Colonic mucosa (tissue), 4 donors: Measurements from ENCODE around the gene GAB2. TPM values are rescaled to one million over a fixed set of nuclear protein-coding genes. Genes with fewer than 3 reads are reported as not detected.
A peak's percentile ranks its signal among the peaks of the same experiment; 100 is the strongest.

Experiments used
- DNase-seq: peaks from one replicate; pipeline ENCODE4 v3.0.0-alpha.2; 2020
- H3K27ac ChIP-seq: fragments of 200-600 bp; one replicate; pipeline ENCODE4 v1.8.0; 2021
- H3K27me3 ChIP-seq: fragments of 200-600 bp; one replicate; pipeline ENCODE4 v1.8.0; 2021
- H3K36me3 ChIP-seq: fragments of 200-600 bp; one replicate; pipeline ENCODE4 v1.8.0; 2021
- H3K4me1 ChIP-seq: fragments of 200-600 bp; one replicate; pipeline ENCODE4 v1.8.0; 2021; ENCODE audit warnings: mild to moderate bottlenecking
- H3K4me3 ChIP-seq: fragments of 200-600 bp; one replicate; pipeline ENCODE4 v1.8.0; 2021
- H3K9ac ChIP-seq, 2 donors: one replicate each; pipeline ENCODE4 v1.7.0; 2013; ENCODE audit warnings: control low read depth in 2 of 2, low read depth in 2 of 2, low read length in 2 of 2
- H3K9me3 ChIP-seq: fragments of 200-600 bp; one replicate; pipeline ENCODE4 v1.8.0; 2021
- CTCF ChIP-seq: fragments of 200-600 bp; IDR thresholded peaks from one replicate; pipeline ENCODE4 v1.8.0; 2022; ENCODE audit warnings: antibody characterized with exemption, mild to moderate bottlenecking
- intact Hi-C: fragments of 100-400 bp; cut with DNase I; formaldehyde crosslinking; loops from one replicate; pipeline ENCODE4 v1.14.1; 2022
- total RNA-seq, 2 donors: library from RNA; stranded (reverse); fragmentation: NEBNext Ultra II Directional in 1 of 2; extraction: Animal tissue kit (Norgen Biotek cat#: 25700) in 1 of 2; gene quantifications; one replicate each; pipeline ENCODE4 v1.2.1, GENCODE V29; 2021
- donor health status: healthy.
- donor health status: DM: no; HTN: no; CAD: no.
- donor health status: DM: no; HTN: no; CAD: no.

The GAB2 gene
- total RNA-seq, 2 donors from 2014 or later = 20.0 to 21.1 TPM

DNA sequence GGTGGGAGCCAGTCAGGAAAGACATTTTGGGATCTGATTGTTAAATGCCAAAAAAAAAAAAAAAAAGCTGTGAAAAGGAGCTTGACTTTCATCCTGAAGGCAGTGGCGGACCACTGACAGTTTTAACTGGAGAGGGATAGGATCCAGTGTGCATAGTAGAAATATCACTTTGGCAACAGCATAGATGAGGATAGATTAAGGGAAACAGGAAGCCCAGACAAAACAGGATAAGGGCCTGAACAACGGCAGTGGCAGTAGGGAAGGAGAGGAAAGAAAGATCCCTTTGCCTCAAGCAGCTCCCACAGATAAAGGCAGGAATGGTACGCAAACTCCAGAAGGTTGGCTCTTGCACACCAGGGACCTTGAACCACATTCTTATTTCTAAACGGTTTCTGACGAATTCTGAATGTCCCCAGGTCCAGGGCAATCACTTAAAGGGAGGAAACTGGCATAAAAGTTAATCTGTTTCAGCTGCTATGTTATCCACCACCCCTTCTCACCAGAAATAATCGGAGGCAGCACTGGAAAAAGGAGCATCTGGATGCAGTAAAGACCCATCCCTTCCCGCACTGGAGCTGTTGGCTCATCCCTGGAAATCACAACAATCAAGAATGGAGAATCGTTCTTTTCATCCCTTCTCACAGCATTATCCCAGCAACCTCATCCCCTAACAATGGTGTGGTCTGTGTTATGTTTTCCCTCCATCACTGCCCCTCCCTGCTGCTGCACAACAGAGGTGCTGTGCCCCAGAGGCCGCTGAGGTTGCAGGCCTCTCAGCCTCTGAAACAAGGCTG, 99.1 kb downstream of the GAB2 start:
- no peak for DNase-seq
- H3K36me3 ChIP-seq = no peaks in the 10 kb centered on the region
- no peak for TF ChIP-seq CTCF
- intact Hi-C loops = no loop called here
- H3K4me3 ChIP-seq = no peak overlapping the region
- no peaks in the 10 kb centered on the region for H3K9me3 ChIP-seq
- no peak overlapping the region for H3K9ac ChIP-seq
- no peak overlapping the region for H3K27ac ChIP-seq
- peaks cover 4% of the 10 kb centered on the region for H3K4me1 ChIP-seq
- H3K27me3 ChIP-seq = no peaks in the 10 kb centered on the region

DNA sequence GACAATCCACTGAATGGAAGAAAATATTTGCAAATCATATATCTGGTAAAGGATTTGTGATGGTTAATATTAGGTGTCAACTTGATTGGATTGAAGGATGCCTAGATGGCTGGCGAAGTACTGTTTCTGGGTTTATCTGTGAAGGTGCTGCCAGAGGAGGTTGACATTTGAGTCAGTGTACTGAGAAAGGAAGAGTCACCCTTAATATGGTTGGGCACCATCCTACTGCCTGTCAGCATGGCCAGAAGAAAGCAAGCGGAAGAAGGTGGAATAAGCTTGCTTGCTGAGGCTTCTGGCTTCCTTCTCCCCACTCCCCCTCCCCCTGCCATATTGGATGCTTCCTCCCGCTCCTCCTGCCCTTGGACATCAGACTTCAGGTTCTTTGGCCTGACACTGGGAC, 101.9 kb downstream of the GAB2 start:
- no peaks in the 10 kb centered on the region for H3K36me3 ChIP-seq
- peaks cover 4% of the 10 kb centered on the region for H3K4me1 ChIP-seq
- TF ChIP-seq CTCF = no peak
- intact Hi-C loops = no loop called here
- no peaks in the 10 kb centered on the region for H3K27me3 ChIP-seq
- no peak overlapping the region for H3K9ac ChIP-seq
- no peaks in the 10 kb centered on the region for H3K9me3 ChIP-seq
- no peak overlapping the region for H3K27ac ChIP-seq
- no peak for DNase-seq
- no peak overlapping the region for H3K4me3 ChIP-seq

DNA sequence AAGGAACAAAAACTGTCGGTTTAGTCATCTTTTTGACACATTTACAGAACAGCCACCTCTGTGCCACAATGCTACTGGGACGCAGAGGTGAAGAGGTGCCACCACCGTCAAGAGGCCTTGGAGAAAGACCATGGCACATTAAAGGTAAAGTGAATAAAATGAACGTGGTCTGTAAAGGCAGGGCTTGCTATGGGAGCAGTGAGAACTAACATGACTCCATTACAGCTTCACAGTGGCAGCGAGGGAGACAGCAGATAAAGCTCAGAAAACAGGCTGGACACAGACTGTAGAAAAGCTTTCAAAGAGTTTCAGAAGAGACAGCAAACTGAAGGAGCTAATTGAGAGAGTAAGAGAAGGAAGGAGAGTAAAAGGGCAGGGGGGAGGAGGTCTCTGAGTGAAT, 102.9 kb downstream of the GAB2 start:
- H3K9me3 ChIP-seq = no peaks in the 10 kb centered on the region
- no peak for TF ChIP-seq CTCF
- intact Hi-C loops = no loop called here
- H3K9ac ChIP-seq = no peak overlapping the region
- peaks cover 3% of the 10 kb centered on the region for H3K4me1 ChIP-seq
- H3K27ac ChIP-seq = no peak overlapping the region
- no peaks in the 10 kb centered on the region for H3K36me3 ChIP-seq
- H3K4me3 ChIP-seq = no peak overlapping the region
- DNase-seq = no peak
- H3K27me3 ChIP-seq = no peaks in the 10 kb centered on the region

- no peaks in the 10 kb centered on the region for H3K36me3 ChIP-seq
- no peaks in the 10 kb centered on the region for H3K27me3 ChIP-seq
- peak; percentile 33 for DNase-seq
- H3K27ac ChIP-seq = peak overlapping the region; percentile 9
- no peaks in the 10 kb centered on the region for H3K9me3 ChIP-seq
- intact Hi-C loops = no loop called here
- no peaks in the 10 kb centered on the region for H3K4me1 ChIP-seq
- no peak overlapping the region for H3K4me3 ChIP-seq
- no peak overlapping the region for H3K9ac ChIP-seq
- no peak for TF ChIP-seq CTCF
Measured at GRCh38 chr11:78313898-78314297, 103.7 kb downstream of the GAB2 start.

DNA sequence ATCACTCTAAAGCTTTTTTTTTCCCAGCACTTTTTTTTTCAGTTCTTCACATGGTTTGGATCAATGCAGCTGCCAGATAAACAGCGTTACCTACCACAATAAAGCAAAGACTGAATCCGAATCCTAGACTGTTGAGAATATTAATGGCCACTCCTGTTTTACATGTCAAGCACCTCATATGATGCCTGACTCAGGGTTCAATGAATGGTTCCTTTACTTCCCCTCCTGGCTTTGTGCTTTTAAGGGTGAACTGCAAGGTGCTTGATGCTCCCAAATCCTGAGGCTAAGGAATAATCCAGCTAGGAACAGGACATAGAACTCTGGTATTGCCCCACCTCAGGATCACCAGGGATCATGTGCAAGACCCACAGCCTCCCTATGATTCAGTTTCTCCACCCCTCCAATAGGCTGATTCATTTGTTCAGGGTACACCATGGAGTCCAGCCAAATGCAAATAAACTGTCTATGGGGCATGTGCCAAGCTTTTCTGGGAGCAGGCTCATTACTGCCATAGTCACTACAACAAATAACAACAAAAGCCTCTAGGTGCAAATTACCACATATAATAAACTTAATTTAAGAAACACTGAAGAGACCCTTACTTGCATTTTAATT, 104.3 kb downstream of the GAB2 start:
- no peaks in the 10 kb centered on the region for H3K27me3 ChIP-seq
- H3K9ac ChIP-seq = no peak overlapping the region
- no peaks in the 10 kb centered on the region for H3K36me3 ChIP-seq
- DNase-seq = peak; percentile 65
- H3K9me3 ChIP-seq = no peaks in the 10 kb centered on the region
- intact Hi-C loops = no loop called here
- peak overlapping the region; percentile 9 for H3K27ac ChIP-seq
- no peak for TF ChIP-seq CTCF
- H3K4me1 ChIP-seq = no peaks in the 10 kb centered on the region
- no peak overlapping the region for H3K4me3 ChIP-seq
